GM12874 (cell line): ENCODE results near the gene ANKRD44.

Experiments used
- TF ChIP-seq, protein P1 (sequence below): IDR thresholded peaks from 2 replicates; pipeline ENCODE4 v1.5.1; 2011; ENCODE audit warnings: low read depth, mild to moderate bottlenecking, control low read depth, low read length, moderate library complexity; ENCODE audit not compliant: insufficient read depth

The ANKRD44 gene

DNA sequence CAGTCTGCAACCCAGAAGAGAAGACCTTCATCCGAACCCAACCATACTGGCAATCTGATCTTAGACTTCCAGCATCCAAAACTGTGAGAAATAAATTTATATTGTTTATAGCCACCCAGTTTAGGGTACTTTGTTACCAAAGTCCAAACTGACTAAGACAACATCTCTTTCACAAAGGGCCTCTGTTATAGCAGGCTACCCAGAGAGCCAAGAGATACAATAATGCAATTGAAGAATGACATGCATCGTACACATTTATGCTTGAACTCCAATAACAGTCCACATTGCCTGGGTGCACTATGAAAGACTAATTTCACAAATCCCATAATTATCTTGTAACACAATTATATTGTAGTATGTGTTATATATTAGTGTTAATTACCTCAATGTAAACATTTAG lies 39.1 kb upstream of the ANKRD44 start:
- TF ChIP-seq, protein P1, sequence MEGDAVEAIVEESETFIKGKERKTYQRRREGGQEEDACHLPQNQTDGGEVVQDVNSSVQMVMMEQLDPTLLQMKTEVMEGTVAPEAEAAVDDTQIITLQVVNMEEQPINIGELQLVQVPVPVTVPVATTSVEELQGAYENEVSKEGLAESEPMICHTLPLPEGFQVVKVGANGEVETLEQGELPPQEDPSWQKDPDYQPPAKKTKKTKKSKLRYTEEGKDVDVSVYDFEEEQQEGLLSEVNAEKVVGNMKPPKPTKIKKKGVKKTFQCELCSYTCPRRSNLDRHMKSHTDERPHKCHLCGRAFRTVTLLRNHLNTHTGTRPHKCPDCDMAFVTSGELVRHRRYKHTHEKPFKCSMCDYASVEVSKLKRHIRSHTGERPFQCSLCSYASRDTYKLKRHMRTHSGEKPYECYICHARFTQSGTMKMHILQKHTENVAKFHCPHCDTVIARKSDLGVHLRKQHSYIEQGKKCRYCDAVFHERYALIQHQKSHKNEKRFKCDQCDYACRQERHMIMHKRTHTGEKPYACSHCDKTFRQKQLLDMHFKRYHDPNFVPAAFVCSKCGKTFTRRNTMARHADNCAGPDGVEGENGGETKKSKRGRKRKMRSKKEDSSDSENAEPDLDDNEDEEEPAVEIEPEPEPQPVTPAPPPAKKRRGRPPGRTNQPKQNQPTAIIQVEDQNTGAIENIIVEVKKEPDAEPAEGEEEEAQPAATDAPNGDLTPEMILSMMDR, result no peak

DNA sequence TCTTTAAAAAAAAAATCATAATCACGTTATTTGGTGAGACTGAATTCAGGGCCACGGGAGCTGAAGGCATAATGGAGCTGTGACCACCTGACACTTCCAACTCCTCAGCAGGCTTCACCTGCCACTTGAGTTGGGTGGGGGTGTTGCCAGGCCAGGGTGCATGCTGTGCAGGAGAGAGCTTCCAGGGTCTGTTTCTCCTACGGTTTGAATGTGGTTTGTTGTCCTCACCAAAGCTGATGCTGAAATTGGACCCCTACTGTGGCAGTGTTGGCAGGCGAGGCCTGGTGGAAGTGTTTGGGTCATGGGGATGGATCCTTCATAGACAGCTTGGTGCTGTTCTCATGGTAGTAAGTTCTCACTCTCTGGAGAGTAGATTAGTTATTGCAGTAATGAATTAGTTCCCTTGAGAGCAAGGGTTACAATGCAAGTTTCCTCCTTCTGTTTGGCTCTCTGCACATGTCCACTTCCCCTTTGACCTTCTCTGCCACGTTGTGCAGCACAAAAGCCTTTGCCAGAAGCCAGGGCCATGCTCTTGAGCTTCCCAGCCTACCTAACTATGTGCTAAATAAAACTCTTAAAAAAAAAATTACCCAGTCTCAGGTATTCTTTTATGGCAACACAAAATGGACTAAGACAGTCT lies 38.3 kb upstream of the ANKRD44 start:
- TF ChIP-seq, protein P1, result no peak

DNA sequence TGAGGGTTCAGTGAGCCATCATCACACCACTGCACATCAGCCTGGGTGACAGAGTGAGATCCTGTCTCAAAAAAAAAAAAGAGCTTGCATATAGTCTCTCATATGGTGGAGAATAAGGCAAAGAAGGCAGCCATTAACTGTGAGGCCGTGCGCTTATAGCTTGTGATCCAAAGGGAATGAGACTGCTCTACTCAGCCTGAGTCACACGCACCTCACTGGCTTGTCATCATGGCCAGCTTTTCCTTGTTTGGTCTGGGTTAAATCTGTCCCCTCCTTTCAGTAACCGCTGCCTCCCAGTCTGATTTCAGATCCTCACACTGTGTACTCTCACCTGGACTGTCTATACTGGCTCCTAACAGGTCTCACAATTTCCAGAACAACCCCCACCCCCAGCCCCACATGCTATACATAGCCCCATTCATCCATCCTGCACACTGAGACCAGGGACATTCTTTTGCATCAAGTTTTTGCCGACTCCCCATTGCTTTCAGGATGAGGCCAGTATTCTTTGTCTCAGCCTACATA lies 35.3 kb upstream of the ANKRD44 start:
- TF ChIP-seq, protein P1, result no peak

DNA sequence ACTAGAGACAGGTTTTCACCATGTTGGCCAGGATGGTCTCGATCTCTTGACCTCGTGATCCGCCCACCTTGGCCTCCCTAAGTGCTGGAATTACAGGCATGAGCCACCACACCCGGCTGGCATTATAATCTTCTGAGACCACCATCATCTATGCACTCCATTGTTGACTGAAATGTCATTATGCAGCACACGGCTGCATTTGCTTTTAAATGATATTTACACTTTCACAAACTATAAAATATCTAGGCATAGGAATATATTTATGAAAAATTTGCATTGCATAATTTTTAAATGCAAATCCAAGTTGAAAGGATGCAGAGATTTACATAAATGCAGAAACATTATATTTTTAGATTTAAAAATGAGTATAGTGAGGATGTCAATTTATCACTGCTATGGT lies 30.0 kb upstream of the ANKRD44 start:
- TF ChIP-seq, protein P1, result no peak

DNA sequence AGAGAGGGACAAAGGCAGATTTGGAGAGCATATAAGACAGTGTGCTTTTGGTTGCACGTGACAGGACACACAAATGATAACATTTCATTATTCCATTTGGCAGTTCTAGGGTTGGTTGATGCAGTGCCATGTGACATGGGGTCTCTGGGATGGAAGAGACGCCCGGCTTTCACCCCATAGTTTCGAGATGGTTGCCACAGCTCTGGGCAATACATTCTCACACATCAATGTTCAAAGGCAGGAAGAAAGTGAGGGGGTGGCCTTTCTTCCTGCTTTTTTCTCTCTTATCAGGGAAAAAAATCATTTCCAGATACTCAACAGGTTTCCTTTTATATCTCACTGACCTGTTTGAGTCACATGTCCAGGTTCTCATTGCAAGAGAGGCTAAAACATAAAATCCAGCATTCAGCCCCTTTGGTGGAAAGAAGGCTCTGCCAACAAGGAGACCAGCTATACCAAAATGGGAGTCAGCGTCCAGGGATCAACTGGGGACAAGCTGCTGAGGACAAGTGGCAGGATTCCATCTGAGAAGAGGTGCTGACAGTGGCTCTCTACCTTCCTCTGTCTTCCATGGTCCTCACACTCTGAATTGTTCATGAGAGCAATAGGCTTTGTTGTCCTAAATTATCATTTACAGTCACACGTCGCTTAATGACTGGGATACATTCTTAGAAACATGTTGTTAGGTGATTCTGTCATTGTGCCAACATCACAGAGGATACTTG lies 29.1 kb upstream of the ANKRD44 start:
- TF ChIP-seq, protein P1, result no peak

DNA sequence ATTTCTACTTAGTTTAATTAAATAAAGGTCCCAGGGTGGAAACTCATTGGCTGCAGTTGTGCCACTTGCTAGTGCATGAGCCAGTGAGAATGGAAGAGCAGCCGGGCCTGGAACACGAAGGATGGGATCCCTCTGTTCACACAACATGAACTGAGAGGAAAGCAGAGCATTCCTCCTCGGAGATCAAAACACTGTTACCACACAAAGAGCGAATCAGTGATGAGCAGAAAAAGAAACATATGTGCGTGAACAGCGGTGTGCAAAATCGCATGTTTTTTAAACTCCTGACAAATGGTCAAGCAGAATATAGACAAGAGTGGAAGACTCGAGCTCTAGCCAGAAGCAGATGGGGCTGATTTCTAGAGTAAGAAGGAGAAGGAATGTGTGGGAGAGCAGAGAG lies 28.4 kb upstream of the ANKRD44 start:
- TF ChIP-seq, protein P1, result no peak

DNA sequence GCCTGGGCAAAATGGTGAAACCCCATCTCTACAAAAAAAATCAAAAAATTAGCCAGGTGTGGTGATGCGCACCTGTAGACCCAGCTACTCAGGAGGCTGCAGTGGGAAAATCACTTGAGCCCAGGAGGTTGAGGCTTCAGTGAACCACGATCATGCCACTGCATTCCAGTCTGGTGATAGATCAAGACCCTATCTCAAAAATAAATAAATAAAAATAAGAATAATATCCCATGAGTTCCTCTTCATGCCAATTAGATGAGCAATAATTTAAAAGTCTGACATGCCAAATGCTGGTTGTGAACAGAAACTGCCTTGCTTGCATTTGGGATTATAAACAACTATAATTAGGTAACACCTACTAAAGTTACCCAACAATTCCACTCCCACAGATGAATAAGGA lies 22.1 kb upstream of the ANKRD44 start:
- TF ChIP-seq, protein P1, result no peak
